Naive thymus-derived CD8-positive, alpha-beta T cell (primary cell): Measurements from ENCODE around the gene HECTD2. TPM values are rescaled to one million over a fixed set of nuclear protein-coding genes. Genes with fewer than 3 reads are reported as not detected.
"Not testable (repeated sequence)": the region's sequence is repeated elsewhere in the genome, so short reads cannot be mapped to it uniquely, and the experiment has no call there.

Source experiments
- ATAC-seq, 2 donors: fragments of 150-1000 bp; cut with Tn5 transposase in 1 of 2; sonication (Bioruptor Pico), chemical (Tn5 transposase) in 1 of 2; 1 replicate in 1 of 2; 2 replicates in 1 of 2; pipeline ENCODE4 v1.10.0; 2021; ENCODE audit warnings: mild to moderate bottlenecking in 2 of 2, moderate library complexity in 2 of 2
- POLR2A ChIA-PET: fragments of 350-600 bp; sonication (Branson Sonifier 250); formaldehyde crosslinking; loops from one replicate; lab custom pipeline; 2021; ENCODE audit warnings: antibody characterized with exemption; lab: Charles Lee
- DNase-seq, 10 donors: peaks; one replicate each; pipeline versions ENCODE4 v3.0.0 to v3.0.0-alpha.2; 2020 to 2022
- H3K27ac Mint-ChIP-seq, 10 donors: one replicate each; pipeline ENCODE4 v1.8.0; 2020 to 2022; ENCODE audit warnings: mild to moderate bottlenecking in 10 of 10, mixed read lengths in 10 of 10, moderate library complexity in 4 of 10, inconsistent platforms in 1 of 10
- H3K27me3 Mint-ChIP-seq, 5 donors: one replicate each; pipeline ENCODE4 v1.8.0; 2021 to 2022; ENCODE audit warnings: mixed read lengths in 5 of 5
- H3K36me3 Mint-ChIP-seq, 3 donors: one replicate each; pipeline ENCODE4 v1.8.0; 2020 to 2022; ENCODE audit warnings: mixed read lengths in 3 of 3, mild to moderate bottlenecking in 2 of 3, inconsistent platforms in 1 of 3
- H3K4me1 Mint-ChIP-seq, 4 donors: one replicate each; pipeline ENCODE4 v1.8.0; 2021 to 2022; ENCODE audit warnings: mixed read lengths in 4 of 4
- H3K4me3 Mint-ChIP-seq, 10 donors: one replicate each; pipeline ENCODE4 v1.8.0; 2020 to 2022; ENCODE audit warnings: mild to moderate bottlenecking in 10 of 10, mixed read lengths in 10 of 10, moderate library complexity in 6 of 10, inconsistent platforms in 1 of 10
- H3K9me3 Mint-ChIP-seq, 9 donors: one replicate each; pipeline ENCODE4 v1.8.0; 2020 to 2022; ENCODE audit warnings: mixed read lengths in 9 of 9, mild to moderate bottlenecking in 3 of 9, inconsistent platforms in 1 of 9, moderate library complexity in 1 of 9
- polyA plus RNA-seq, 3 donors: library from polyadenylated mRNA; unstranded; fragments of 300-500 nt; fragmentation: Illumina TruSeq; gene quantifications; one replicate each; pipeline ENCODE4 v1.2.3, GENCODE V29; 2021
- total RNA-seq, 8 experiments: library from RNA in 2 of 8; stranded (reverse) in 2 of 8; gene quantifications; one replicate each; pipeline ENCODE4 v1.2.3 and lab custom pipeline; 2021 to 2026

Gene HECTD2
- total and polyA plus RNA-seq, 5 experiments from 2014 or later: 0.35 to 6.7 (median 0.62) TPM

DNA sequence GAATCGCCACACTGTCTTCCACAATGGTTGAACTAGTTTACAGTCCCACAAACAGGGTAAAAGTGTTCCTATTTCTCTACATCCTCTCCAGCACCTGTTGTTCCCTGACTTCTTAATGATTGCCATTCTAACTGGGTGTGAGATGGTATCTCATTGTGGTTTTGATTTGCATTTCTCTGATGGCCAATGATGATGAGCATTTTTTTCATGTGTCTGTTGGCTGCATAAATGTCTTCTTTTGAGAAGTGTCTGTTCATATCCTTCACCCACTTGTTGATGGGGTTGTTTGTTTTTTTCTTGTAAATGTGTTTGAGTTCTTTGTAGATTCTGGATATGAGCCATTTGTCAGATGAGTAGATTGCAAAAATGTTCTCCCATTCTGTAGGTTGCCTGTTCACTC lies 45.0 kb downstream of the HECTD2 start:
- H3K27me3 Mint-ChIP-seq, H3K4me3 Mint-ChIP-seq, DNase-seq, ATAC-seq, POLR2A ChIA-PET, H3K4me1 Mint-ChIP-seq, H3K27ac Mint-ChIP-seq: not testable (repeated sequence)
- H3K36me3 Mint-ChIP-seq: peaks cover 5 to 21% (median 10%) of the 10 kb centered on the region in 3 donors
- H3K9me3 Mint-ChIP-seq: peaks cover 12 to 48% (median 39%) of the 10 kb centered on the region in 9 donors

DNA sequence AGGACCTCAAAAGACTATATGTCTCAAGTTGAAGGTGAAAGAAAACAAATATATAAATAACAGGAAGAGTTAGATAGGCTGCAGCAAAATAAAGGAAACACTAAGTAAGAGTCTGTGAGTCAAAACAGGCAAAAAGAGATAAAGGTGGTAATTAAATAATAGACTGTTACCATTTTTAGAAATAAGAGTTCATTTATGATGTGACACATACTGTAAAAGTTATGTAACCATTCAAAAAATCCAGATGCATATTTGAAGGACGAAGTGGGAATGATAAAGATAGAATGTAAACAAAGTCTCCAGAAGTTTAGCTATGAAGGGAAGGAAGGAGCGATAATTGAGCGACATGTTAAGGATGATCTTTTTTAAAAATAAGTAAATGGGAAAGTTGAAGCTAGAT lies 50.5 kb downstream of the HECTD2 start:
- ATAC-seq (no peak), DNase-seq (no peak)
- POLR2A ChIA-PET: no interaction called here
- peaks cover 0 to 3% (median 0%) of the 10 kb centered on the region in 9 donors for H3K9me3 Mint-ChIP-seq
- H3K27ac Mint-ChIP-seq: no peak overlapping the region
- H3K4me1 Mint-ChIP-seq: no peaks in the 10 kb centered on the region
- H3K36me3 Mint-ChIP-seq: peaks cover 5 to 16% (median 10%) of the 10 kb centered on the region in 3 donors
- H3K27me3 Mint-ChIP-seq: no peaks in the 10 kb centered on the region
- no peak overlapping the region for H3K4me3 Mint-ChIP-seq

DNA sequence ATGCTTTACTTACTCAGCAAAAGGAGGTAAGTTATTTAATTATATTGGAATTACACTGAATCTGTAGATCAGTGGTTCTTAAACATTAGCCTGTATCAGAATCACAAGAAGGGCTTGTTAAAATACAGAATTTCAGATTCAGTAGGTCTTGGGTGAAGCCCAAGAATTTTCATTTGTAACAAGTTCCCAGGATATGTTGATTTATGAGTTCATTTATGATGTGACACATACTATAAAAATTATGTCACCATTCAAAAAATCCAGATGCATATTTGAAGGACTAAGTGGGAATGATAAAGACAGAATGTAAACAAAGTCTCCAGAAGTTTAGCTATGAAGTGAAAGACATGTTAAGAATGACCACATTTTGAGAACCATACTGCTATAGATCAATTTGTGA lies 52.3 kb downstream of the HECTD2 start:
- H3K27ac Mint-ChIP-seq: no peak overlapping the region
- DNase-seq (no peak), ATAC-seq (no peak)
- POLR2A ChIA-PET: no interaction called here
- H3K4me3 Mint-ChIP-seq: no peak overlapping the region
- H3K36me3 Mint-ChIP-seq: peaks cover 12 to 24% (median 16%) of the 10 kb centered on the region in 3 donors
- H3K27me3 Mint-ChIP-seq: peaks cover 0 to 2% (median 0%) of the 10 kb centered on the region in 5 donors
- peaks cover 0 to 5% (median 0%) of the 10 kb centered on the region in 9 donors for H3K9me3 Mint-ChIP-seq
- H3K4me1 Mint-ChIP-seq: no peaks in the 10 kb centered on the region

DNA sequence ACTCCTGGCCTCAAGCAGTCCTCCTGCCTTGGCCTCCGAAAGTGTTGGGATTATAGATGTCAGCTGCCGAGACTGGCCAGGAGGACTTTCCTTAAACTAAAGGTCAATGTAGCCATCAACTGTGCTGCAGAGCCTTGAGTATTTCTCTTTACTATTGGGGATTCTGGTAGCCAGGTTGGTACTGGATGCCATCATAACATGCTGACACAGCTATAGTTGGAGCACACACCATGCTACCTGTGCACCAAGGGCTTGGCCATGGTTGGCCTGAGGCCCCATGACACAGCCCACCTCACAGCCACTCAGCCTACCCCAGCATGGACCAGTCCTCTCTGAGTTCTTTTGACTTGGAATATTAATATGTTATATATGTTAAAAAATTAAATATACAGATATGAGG lies 54.4 kb downstream of the HECTD2 start:
- POLR2A ChIA-PET: no interaction called here
- peaks cover 12 to 24% (median 16%) of the 10 kb centered on the region in 3 donors for H3K36me3 Mint-ChIP-seq
- ATAC-seq (no peak), DNase-seq (no peak)
- H3K27ac Mint-ChIP-seq: no peak overlapping the region
- H3K4me1 Mint-ChIP-seq: no peaks in the 10 kb centered on the region
- peaks cover 0 to 19% (median 6%) of the 10 kb centered on the region in 9 donors for H3K9me3 Mint-ChIP-seq
- no peak overlapping the region for H3K4me3 Mint-ChIP-seq
- H3K27me3 Mint-ChIP-seq: peaks cover 0 to 9% (median 4%) of the 10 kb centered on the region in 5 donors

DNA sequence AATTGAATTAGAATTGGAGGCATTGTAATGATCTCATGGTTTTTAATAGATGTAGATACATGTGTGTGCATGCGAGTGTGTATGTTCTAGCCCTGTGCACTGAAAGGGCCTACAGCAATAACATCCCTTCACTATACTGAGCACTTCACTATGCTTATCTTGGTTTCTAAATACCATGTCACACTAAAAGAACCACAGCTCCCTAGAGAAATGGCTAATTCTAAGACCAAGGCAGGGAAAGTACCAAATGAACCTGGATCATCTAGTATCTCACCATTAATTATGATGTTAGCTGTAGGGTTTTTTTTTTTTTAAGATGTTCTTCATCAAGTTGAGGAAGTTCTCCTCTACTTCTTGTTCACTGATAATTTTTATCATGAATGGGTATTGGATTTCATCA lies 55.1 kb downstream of the HECTD2 start:
- peaks cover 14 to 24% (median 18%) of the 10 kb centered on the region in 3 donors for H3K36me3 Mint-ChIP-seq
- H3K4me1 Mint-ChIP-seq: no peaks in the 10 kb centered on the region
- no peak for ATAC-seq
- H3K27ac Mint-ChIP-seq: no peak overlapping the region
- peaks cover 0 to 25% (median 9%) of the 10 kb centered on the region in 9 donors for H3K9me3 Mint-ChIP-seq
- POLR2A ChIA-PET: no interaction called here
- peaks cover 0 to 9% (median 4%) of the 10 kb centered on the region in 5 donors for H3K27me3 Mint-ChIP-seq
- no peak for DNase-seq
- H3K4me3 Mint-ChIP-seq: no peak overlapping the region

DNA sequence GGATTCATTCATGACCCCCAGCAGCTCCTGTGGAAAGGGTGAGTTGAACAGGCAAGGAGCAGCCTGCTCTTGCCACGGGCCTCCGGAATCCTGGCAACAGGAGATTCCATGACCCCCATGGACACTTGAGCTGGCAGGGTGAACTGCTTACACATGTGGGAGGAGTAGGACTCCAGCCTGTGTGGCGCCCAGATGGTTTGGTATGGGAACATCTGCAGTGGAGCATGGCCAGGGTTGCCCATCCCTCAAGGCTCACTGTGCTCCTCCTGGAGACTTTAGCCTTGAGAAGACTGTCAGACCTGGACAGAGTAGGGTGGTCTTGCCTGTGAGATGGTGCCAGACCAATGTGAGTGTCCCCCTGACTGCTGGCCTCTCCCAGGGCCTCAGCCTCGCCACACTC lies 57.0 kb downstream of the HECTD2 start:
- ATAC-seq (no peak), DNase-seq (no peak)
- H3K4me1 Mint-ChIP-seq: no peaks in the 10 kb centered on the region
- no peak overlapping the region for H3K4me3 Mint-ChIP-seq
- H3K27me3 Mint-ChIP-seq: peaks cover 0 to 9% (median 4%) of the 10 kb centered on the region in 5 donors
- POLR2A ChIA-PET: no interaction called here
- peaks cover 0 to 35% (median 14%) of the 10 kb centered on the region in 9 donors for H3K9me3 Mint-ChIP-seq
- peaks cover 12 to 27% (median 24%) of the 10 kb centered on the region in 3 donors for H3K36me3 Mint-ChIP-seq
- no peak overlapping the region for H3K27ac Mint-ChIP-seq

DNA sequence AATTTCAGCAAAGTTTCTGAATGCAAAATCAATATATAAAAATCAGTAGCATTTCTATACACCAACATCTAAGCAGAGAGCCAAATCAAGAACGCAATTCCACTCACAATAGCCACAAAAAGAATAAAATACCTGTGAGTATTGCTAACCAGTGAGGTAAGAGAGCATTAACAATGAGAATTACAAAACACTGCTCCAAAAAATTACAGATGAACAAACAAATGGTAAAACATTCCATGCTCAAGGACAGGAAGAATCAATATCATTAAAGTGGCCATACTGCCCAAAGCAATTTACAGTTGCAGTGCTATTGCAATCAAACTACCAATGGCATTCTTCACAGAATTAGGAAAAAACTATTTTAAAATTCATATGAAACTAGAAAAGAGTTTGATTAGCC lies 61.5 kb downstream of the HECTD2 start:
- Mint-ChIP-seq H3K27ac (no peak overlapping the region), H3K27me3 (peaks cover 0 to 9% (median 4%) of the 10 kb centered on the region in 5 donors), H3K9me3 (peaks cover 0 to 35% (median 14%) of the 10 kb centered on the region in 9 donors), H3K36me3 (peaks cover 2 to 15% (median 7%) of the 10 kb centered on the region in 3 donors), H3K4me1 (no peaks in the 10 kb centered on the region), H3K4me3 (no peak overlapping the region)
- no peak for ATAC-seq
- no peak for DNase-seq
- POLR2A ChIA-PET: no interaction called here

DNA sequence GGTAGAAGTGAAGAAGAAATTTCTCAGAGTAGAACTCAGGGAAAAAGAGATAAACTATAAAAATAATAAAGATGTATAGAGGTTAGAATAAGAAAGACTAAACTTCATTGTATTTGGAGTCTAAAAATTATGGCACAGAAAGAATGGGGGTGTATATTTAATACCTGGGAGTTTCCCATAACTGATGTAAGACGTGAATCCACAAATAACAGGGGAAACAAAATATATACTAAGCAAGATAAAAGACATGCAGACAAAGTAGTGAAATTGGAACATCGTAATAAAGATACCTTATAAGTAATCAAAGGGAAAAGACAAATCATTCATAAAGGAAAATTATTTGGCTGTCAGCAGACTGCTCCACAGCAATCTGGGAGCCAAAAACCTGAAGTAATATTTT lies 62.8 kb downstream of the HECTD2 start:
- no peaks in the 10 kb centered on the region for H3K4me1 Mint-ChIP-seq
- DNase-seq: no peak
- H3K9me3 Mint-ChIP-seq: peaks cover 0 to 33% (median 14%) of the 10 kb centered on the region in 9 donors
- peaks cover 0 to 12% (median 3%) of the 10 kb centered on the region in 3 donors for H3K36me3 Mint-ChIP-seq
- no peak overlapping the region for H3K27ac Mint-ChIP-seq
- peaks cover 0 to 7% (median 0%) of the 10 kb centered on the region in 5 donors for H3K27me3 Mint-ChIP-seq
- no peak for ATAC-seq
- POLR2A ChIA-PET: no interaction called here
- no peak overlapping the region for H3K4me3 Mint-ChIP-seq

DNA sequence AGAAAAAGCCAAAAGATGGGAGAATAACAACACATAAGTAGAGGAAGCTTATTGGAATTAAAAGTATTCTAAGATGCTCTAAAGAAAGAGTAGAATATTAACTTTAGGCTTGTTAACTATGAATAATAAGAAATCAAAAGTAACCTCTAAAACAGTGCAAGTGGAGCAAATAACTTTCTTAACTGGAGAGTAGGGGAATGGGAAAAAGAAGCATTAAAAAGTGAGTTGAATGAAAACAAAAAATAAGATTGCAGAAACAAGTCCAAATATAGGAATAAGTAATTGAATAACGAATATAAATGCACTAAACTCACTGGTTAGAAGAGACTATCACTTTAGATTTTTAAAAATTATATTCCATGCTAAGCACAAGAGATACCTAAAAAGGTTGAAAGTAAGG lies 63.9 kb downstream of the HECTD2 start:
- no peaks in the 10 kb centered on the region for H3K4me1 Mint-ChIP-seq
- POLR2A ChIA-PET: no interaction called here
- ATAC-seq (no peak), DNase-seq (no peak)
- H3K9me3 Mint-ChIP-seq: peaks cover 0 to 24% (median 12%) of the 10 kb centered on the region in 9 donors
- H3K36me3 Mint-ChIP-seq: peaks cover 0 to 12% (median 3%) of the 10 kb centered on the region in 3 donors
- H3K27me3 Mint-ChIP-seq: no peaks in the 10 kb centered on the region
- H3K27ac Mint-ChIP-seq: no peak overlapping the region
- H3K4me3 Mint-ChIP-seq: no peak overlapping the region

DNA sequence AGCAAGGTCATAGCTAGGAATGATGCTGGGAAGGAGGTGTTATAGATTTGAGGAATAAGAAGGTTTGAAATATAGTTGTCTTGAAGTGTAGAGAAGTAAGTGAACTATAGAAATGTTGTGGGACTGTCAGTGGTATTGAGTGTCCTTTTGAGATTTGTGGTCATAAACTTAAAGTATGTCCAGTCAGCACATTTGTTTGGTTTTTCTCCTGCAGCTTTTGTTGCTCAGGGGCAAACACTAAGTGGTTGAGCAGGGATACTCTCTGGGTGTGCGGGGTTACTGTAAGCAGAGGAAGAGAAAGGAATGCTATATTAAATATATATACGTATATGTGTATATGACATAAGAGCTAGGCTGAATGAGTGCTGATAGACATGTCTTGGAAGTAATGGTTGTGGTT lies 67.1 kb downstream of the HECTD2 start:
- Mint-ChIP-seq H3K27ac (no peak overlapping the region), H3K36me3 (no peaks in the 10 kb centered on the region), H3K4me3 (no peak overlapping the region), H3K9me3 (no peaks in the 10 kb centered on the region), H3K4me1 (no peaks in the 10 kb centered on the region), H3K27me3 (no peaks in the 10 kb centered on the region)
- DNase-seq: no peak
- no peak for ATAC-seq
- POLR2A ChIA-PET: no interaction called here

DNA sequence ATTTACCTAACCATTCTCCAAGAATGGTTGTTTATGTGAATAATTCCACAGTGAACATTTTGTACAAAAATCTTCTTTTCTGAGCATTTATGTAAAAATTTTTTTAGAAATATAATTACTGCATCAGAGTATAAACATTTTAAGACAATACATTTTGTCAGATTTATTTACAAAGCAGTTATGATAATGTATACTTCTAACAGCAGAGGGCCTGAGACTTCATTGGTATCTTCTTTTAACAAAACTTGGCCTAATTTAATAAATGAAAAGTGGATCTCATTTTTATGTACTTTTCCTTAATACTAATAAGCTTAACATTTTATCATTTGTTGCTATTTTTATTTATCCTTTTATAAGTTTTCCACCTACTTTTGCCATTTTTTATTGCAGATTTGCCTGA lies 69.4 kb downstream of the HECTD2 start:
- no peaks in the 10 kb centered on the region for H3K9me3 Mint-ChIP-seq
- no peaks in the 10 kb centered on the region for H3K36me3 Mint-ChIP-seq
- POLR2A ChIA-PET: no interaction called here
- H3K4me1 Mint-ChIP-seq: no peaks in the 10 kb centered on the region
- DNase-seq (no peak), ATAC-seq (no peak)
- H3K27ac Mint-ChIP-seq: no peak overlapping the region
- H3K4me3 Mint-ChIP-seq: no peak overlapping the region
- H3K27me3 Mint-ChIP-seq: no peaks in the 10 kb centered on the region

DNA sequence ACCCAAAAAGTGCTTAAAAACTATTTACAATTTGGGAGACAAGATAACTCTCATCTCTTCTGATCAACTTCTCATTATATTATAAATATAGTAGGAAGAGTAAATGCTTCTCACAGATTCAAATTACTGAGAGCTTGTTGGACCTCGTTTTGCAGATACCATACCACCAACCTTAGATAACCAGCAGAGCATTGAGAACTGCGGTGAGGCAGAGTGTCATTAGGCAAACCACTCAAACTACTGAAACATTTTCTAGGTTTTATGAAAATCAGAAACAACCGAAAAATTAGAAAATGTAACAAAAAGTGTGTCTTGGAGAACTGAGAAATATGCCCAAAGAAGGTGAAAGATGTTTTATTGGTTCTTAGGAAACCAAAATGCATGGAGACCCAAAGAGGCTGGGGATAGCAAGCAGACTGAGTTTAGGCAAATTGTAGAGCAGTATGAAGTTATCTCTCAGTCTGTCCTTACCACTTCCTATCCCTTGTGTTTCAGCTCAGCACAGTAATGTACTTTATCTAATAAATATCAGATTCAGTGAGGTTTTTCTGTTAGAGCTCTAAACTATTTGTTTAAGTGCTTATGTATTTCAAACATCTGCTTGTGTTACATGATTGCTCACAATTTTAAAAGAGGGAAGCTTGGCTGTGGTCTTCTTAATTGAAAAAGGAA lies 77.9 kb downstream of the HECTD2 start:
- Mint-ChIP-seq H3K4me1 (no peaks in the 10 kb centered on the region), H3K9me3 (no peaks in the 10 kb centered on the region), H3K27ac (no peak overlapping the region), H3K36me3 (no peaks in the 10 kb centered on the region), H3K27me3 (no peaks in the 10 kb centered on the region), H3K4me3 (no peak overlapping the region)
- POLR2A ChIA-PET: interaction anchor here (0.6 kb wide), 1 partner anchor 9 kb away, joined by 12 read pairs; no protein-coding TSS in a partner anchor
- DNase-seq: no peak
- ATAC-seq: no peak

DNA sequence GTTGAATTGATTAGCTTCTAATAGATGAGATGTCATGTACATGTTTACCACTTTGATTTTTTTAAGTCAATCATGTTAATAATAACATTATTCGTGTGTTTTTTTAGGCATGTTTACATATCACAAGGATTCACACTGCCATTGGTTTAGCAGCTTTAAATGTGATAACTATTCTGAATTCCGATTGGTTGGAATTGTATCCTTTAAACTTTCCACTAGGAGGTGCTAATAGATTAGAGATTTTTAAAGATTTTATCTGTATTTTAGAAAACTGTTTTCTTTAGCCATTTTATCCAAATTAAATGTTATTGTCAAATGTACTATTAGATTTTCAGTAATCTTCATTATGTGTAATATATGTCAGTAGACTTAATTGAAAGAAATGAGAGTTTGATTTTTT lies 83.2 kb downstream of the HECTD2 start:
- no peaks in the 10 kb centered on the region for H3K9me3 Mint-ChIP-seq
- H3K4me3 Mint-ChIP-seq: no peak overlapping the region
- no peaks in the 10 kb centered on the region for H3K27me3 Mint-ChIP-seq
- DNase-seq: no peak
- POLR2A ChIA-PET: no interaction called here
- H3K4me1 Mint-ChIP-seq: no peaks in the 10 kb centered on the region
- ATAC-seq: no peak
- H3K27ac Mint-ChIP-seq: no peak overlapping the region
- H3K36me3 Mint-ChIP-seq: no peaks in the 10 kb centered on the region

DNA sequence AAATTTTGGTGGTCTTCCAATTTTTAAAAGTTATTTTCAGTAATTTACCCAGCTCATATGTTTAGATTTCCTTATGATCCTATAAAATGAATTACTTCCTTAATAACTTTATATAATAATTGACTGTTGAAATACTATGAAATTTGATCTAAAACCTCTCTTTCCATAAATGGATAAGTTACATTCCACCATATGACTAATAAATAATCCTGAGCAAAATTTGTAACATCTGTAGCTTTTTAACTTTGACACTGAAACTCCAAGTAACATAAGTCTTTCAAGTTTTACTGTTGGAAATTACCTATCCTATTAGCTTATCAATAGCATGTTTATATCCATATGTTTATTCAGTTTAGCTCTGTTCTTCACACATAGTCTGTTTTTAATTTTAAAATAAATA lies 85.3 kb downstream of the HECTD2 start:
- no peak for ATAC-seq
- Mint-ChIP-seq H3K4me3 (no peak overlapping the region), H3K9me3 (no peaks in the 10 kb centered on the region)

More for the DNA sequence above, 85.3 kb downstream of the HECTD2 start:
- Mint-ChIP-seq H3K27me3 (no peaks in the 10 kb centered on the region), H3K36me3 (peaks cover 0 to 9% (median 7%) of the 10 kb centered on the region in 3 donors), H3K27ac (no peak overlapping the region), H3K4me1 (no peaks in the 10 kb centered on the region)
- POLR2A ChIA-PET: no interaction called here
- no peak for DNase-seq
